Activated CD4-positive, alpha-beta T cell treated with anti-CD3 and anti-CD28 coated beads for 36 hours (primary cell): Measurements from ENCODE around the gene DGKG. TPM values are rescaled to one million over a fixed set of nuclear protein-coding genes. Genes with fewer than 3 reads are reported as not detected.

ENCODE experiments used
- ATAC-seq: fragments of 200-7000 bp; cut with Tn5 transposase; one replicate; pipeline ENCODE4 v1.10.0; 2021; ENCODE audit warnings: mild to moderate bottlenecking, moderate library complexity
- CTCF ChIA-PET: fragments of 350-600 bp; sonication (Branson Sonifier 250); formaldehyde crosslinking; loops from one replicate; lab custom pipeline; 2021; ENCODE audit warnings: antibody characterized with exemption; lab: Charles Lee
- POLR2A ChIA-PET: fragments of 350-600 bp; sonication (Branson Sonifier 250); formaldehyde crosslinking; loops from one replicate; lab custom pipeline; 2021; ENCODE audit warnings: antibody characterized with exemption, inconsistent platforms; lab: Charles Lee
- DNase-seq: peaks from one replicate; pipeline ENCODE4 v3.0.0-alpha.2; 2020
- H3K27ac Mint-ChIP-seq: one replicate; pipeline ENCODE4 v1.8.0; 2021; ENCODE audit warnings: mixed read lengths
- H3K27me3 Mint-ChIP-seq: one replicate; pipeline ENCODE4 v1.8.0; 2021; ENCODE audit warnings: mixed read lengths
- H3K36me3 Mint-ChIP-seq: one replicate; pipeline ENCODE4 v1.8.0; 2021; ENCODE audit warnings: low read depth, mixed read lengths
- H3K4me1 Mint-ChIP-seq: one replicate; pipeline ENCODE4 v1.8.0; 2021; ENCODE audit warnings: mixed read lengths
- H3K4me3 Mint-ChIP-seq: one replicate; pipeline ENCODE4 v1.8.0; 2021; ENCODE audit warnings: mild to moderate bottlenecking, moderate library complexity, mixed read lengths
- H3K9me3 Mint-ChIP-seq: one replicate; pipeline ENCODE4 v1.8.0; 2021; ENCODE audit warnings: low read depth, mixed read lengths
- intact Hi-C, 2 experiments: fragments of 100-400 bp; cut with DNase I in 1 of 2; cut with micrococcal nuclease in 1 of 2; formaldehyde crosslinking; loops; one replicate each; pipeline versions ENCODE4 v1.14.2 to v1.15.1; 2022 to 2024; cut with DNase I, micrococcal nuclease
- total RNA-seq, 2 experiments: library from RNA; stranded (reverse); gene quantifications; one replicate each; pipeline ENCODE4 v1.2.3, GENCODE V29; 2021

Gene DGKG
- total RNA-seq, 2 experiments from 2014 or later, result 0.71 to 1.3 TPM

GRCh38 chr3:186254676-186255650, 107.1 kb downstream of the DGKG start:
- Mint-ChIP-seq H3K36me3 (peaks cover under 1% of the 10 kb centered on the region), H3K27me3 (peaks cover 6% of the 10 kb centered on the region), H3K27ac (peak overlapping the region; percentile 71), H3K4me1 (peaks cover 33% of the 10 kb centered on the region), H3K4me3 (peak overlapping the region; percentile 2), H3K9me3 (peaks cover under 1% of the 10 kb centered on the region)
- CTCF ChIA-PET, result interaction anchor here (0.6 to 4.4 kb wide), 9 partner anchors 13 to 362 kb away, joined by 3 to 29 read pairs (median 4); no protein-coding TSS in a partner anchor
- DNase-seq (peak; percentile 73), ATAC-seq (peak; percentile 77)
- POLR2A ChIA-PET, result interaction anchor here (0.6 kb wide), 1 partner anchor 284 kb away, joined by 3 read pairs; no protein-coding TSS in a partner anchor
- intact Hi-C loops, result loop anchor here in 1 of 2 experiments (5.0 to 10.0 kb wide), 2 partner anchors 278 to 570 kb away; no protein-coding TSS in a partner anchor

DNA sequence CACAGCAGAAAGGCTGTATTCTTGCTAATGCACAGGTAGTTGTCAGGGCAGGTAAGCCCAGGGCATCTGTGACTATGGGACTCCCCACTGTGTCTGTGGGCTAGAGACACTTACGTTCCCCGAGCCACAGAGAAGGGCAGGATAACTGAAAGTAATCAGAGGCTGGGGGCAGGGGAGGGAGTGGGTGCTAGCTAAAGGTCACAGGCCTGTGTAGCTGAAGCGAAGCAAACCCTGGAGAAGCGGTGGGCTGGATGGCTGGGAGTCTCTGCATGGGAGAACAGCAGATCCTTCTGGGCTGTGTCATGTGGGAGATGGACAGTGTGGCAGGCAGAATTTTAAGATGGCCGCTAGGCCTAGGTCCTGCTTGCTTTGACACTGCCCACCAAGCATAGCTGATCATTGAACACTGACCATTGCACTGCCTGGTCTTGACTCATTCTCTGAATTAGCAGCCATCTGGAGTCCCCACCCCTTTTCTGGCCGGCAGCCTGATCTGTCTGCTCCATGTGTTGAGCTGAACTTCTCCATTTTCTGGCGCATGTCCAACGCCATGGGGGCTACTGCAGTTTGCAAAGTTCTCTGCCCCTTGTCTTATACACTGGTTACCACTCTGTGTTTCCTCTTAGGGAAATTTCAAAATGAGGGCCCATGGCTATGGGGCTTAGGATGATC, 110.0 kb downstream of the DGKG start:
- no peaks in the 10 kb centered on the region for H3K36me3 Mint-ChIP-seq
- DNase-seq, result no peak
- ChIA-PET POLR2A (no interaction called here), CTCF (interaction anchor here (0.7 to 1.9 kb wide), 3 partner anchors 288 to 365 kb away, joined by 3 to 5 read pairs (median 4); no protein-coding TSS in a partner anchor)
- no peak overlapping the region for H3K4me3 Mint-ChIP-seq
- peaks cover 33% of the 10 kb centered on the region for H3K4me1 Mint-ChIP-seq
- intact Hi-C loops, result loop anchor here in 1 of 2 experiments (10.0 kb wide), 1 partner anchor 573 kb away; no protein-coding TSS in a partner anchor
- H3K9me3 Mint-ChIP-seq, result no peaks in the 10 kb centered on the region
- no peak for ATAC-seq
- peaks cover 15% of the 10 kb centered on the region for H3K27me3 Mint-ChIP-seq
- no peak overlapping the region for H3K27ac Mint-ChIP-seq

DNA sequence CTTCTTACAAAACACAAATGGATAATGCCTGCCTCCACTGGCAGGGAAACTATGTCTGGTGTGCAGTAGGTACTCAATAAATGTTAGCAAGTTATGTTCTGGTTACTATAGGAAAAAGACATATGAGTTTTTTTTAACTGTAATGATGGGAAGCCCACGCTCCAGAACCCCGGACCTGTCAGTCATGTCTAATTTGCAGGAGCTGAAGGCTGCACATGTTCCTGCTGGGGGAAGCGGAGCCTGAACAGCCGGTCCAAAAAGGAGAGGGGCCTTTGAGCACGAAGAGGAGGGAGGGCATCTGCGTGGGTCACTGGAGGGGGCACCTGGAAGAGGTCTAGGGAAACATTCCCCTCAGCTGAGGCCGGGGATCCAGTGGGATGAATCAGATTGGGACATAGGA, 113.2 kb downstream of the DGKG start:
- H3K36me3 Mint-ChIP-seq, result no peaks in the 10 kb centered on the region
- ChIA-PET CTCF (interaction anchor here (0.6 kb wide), 1 partner anchor 276 kb away, joined by 3 read pairs; no protein-coding TSS in a partner anchor), POLR2A (no interaction called here)
- DNase-seq, result no peak
- intact Hi-C loops, result loop anchor here in 1 of 2 experiments (10.0 kb wide), 1 partner anchor 366 kb away; the partner anchor contains the start of gene AHSG
- H3K27me3 Mint-ChIP-seq, result peaks cover 19% of the 10 kb centered on the region
- H3K27ac Mint-ChIP-seq, result no peak overlapping the region
- peaks cover 13% of the 10 kb centered on the region for H3K4me1 Mint-ChIP-seq
- H3K9me3 Mint-ChIP-seq, result no peaks in the 10 kb centered on the region
- no peak overlapping the region for H3K4me3 Mint-ChIP-seq
- peak; percentile 23 for ATAC-seq

GRCh38 chr3:186247821-186248814, 113.9 kb downstream of the DGKG start:
- DNase-seq (no peak), ATAC-seq (peak; percentile 47)
- Mint-ChIP-seq H3K27ac (peak overlapping the region; percentile 42), H3K27me3 (peaks cover 23% of the 10 kb centered on the region), H3K9me3 (no peaks in the 10 kb centered on the region), H3K4me3 (no peak overlapping the region), H3K4me1 (peaks cover 11% of the 10 kb centered on the region), H3K36me3 (no peaks in the 10 kb centered on the region)
- ChIA-PET CTCF (interaction anchor here (0.6 kb wide), 1 partner anchor 277 kb away, joined by 3 read pairs; no protein-coding TSS in a partner anchor), POLR2A (no interaction called here)
- intact Hi-C loops, result loop anchor here in 1 of 2 experiments (10.0 kb wide), 1 partner anchor 367 kb away; the partner anchor contains the start of gene AHSG

- ATAC-seq, result no peak
- DNase-seq, result no peak
- intact Hi-C loops, result loop anchor here in 1 of 2 experiments (10.0 kb wide), 1 partner anchor 368 kb away; the partner anchor contains the start of gene AHSG
- CTCF ChIA-PET, result interaction anchor here (1.0 to 1.2 kb wide), 2 partner anchors 264 to 293 kb away, joined by 4 to 5 read pairs; no protein-coding TSS in a partner anchor
- Mint-ChIP-seq H3K9me3 (no peaks in the 10 kb centered on the region), H3K36me3 (no peaks in the 10 kb centered on the region), H3K4me1 (peaks cover 18% of the 10 kb centered on the region), H3K4me3 (no peak overlapping the region), H3K27ac (no peak overlapping the region), H3K27me3 (peaks cover 24% of the 10 kb centered on the region)
- POLR2A ChIA-PET, result no interaction called here
Observed at GRCh38 chr3:186246941-186247340, 115.1 kb downstream of the DGKG start.

DNA sequence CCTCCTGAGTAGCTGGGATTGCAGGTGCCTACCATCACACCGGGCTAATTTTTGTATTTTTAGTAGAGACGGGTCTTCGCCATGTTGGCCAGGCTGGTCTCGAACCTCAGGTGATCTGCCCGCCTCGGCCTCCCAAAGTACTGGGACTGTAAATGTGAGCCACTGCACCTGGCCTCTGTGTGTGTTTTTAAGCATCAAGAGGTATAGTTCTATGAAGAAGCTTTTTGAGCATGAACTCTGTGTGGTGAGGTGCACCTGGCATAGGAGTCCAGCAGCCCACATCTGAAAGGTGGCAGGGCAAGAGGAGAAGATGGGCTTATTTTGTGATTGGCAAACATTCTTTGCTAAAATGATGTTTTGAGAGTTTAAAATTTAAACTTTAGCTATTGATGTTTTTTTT, 118.0 kb downstream of the DGKG start:
- H3K27me3 Mint-ChIP-seq, result peaks cover 16% of the 10 kb centered on the region
- intact Hi-C loops, result loop anchor here in 1 of 2 experiments (5.0 to 10.0 kb wide), 2 partner anchors 152 to 371 kb away; partner anchors contain the start of gene AHSG
- peaks cover 20% of the 10 kb centered on the region for H3K4me1 Mint-ChIP-seq
- DNase-seq (no peak), ATAC-seq (no peak)
- H3K27ac Mint-ChIP-seq, result no peak overlapping the region
- ChIA-PET POLR2A (no interaction called here), CTCF (interaction anchor here (0.7 to 1.9 kb wide), 6 partner anchors 16 to 373 kb away, joined by 4 to 8 read pairs (median 6); no protein-coding TSS in a partner anchor)
- H3K36me3 Mint-ChIP-seq, result no peaks in the 10 kb centered on the region
- no peak overlapping the region for H3K4me3 Mint-ChIP-seq
- no peaks in the 10 kb centered on the region for H3K9me3 Mint-ChIP-seq

- ChIA-PET CTCF (interaction anchor here (0.6 to 2.0 kb wide), 14 partner anchors 13 to 307 kb away, joined by 3 to 14 read pairs (median 4); no protein-coding TSS in a partner anchor), POLR2A (interaction anchor here (0.6 to 0.8 kb wide), 2 partner anchors 12 to 329 kb away, joined by 3 read pairs; no protein-coding TSS in a partner anchor)
- intact Hi-C loops, result loop anchor here (1.0 to 10.0 kb wide), 9 partner anchors 17 to 373 kb away; partner anchors contain the start of genes AHSG (in 1 of the 2) and ETV5 (in 1 of the 2)
- Mint-ChIP-seq H3K36me3 (no peaks in the 10 kb centered on the region), H3K4me3 (peak overlapping the region; percentile 30), H3K27ac (no peak overlapping the region), H3K27me3 (peaks cover 9% of the 10 kb centered on the region), H3K4me1 (peaks cover 9% of the 10 kb centered on the region), H3K9me3 (no peaks in the 10 kb centered on the region)
- ATAC-seq, result peak; percentile 97
- peak; percentile 84 for DNase-seq
Observed at GRCh38 chr3:186241910-186242821, 119.9 kb downstream of the DGKG start.

GRCh38 chr3:186239321-186239720, 122.7 kb downstream of the DGKG start:
- intact Hi-C loops, result loop anchor here in 1 of 2 experiments (5.0 kb wide), 1 partner anchor 132 kb away; the partner anchor contains the start of gene ETV5
- DNase-seq (no peak), ATAC-seq (no peak)
- Mint-ChIP-seq H3K9me3 (no peaks in the 10 kb centered on the region), H3K36me3 (no peaks in the 10 kb centered on the region), H3K27me3 (peaks cover 7% of the 10 kb centered on the region), H3K4me3 (no peak overlapping the region), H3K4me1 (peaks cover 26% of the 10 kb centered on the region), H3K27ac (no peak overlapping the region)
- ChIA-PET POLR2A (no interaction called here), CTCF (no interaction called here)

DNA sequence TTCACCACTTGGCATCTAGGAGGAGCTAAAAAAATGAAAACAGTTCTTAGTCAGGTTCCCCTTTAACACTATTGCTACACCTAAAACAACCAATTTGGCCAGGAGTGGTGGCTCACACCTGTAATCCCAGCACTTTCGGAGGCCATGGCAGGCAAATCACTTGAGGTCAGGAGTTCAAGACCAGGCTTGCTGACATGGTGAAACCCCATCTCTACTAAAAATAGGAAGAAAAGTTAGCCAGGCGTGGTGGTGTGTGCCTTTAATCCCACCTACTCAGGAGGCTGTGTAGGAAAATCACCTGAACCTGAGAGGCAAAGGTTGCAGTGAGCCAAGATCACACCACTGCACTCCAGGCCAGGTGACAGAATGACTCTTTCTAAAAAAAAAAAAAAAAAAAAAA, 124.1 kb downstream of the DGKG start:
- ChIA-PET CTCF (interaction anchor here (0.5 kb wide), 1 partner anchor 39 kb away, joined by 3 read pairs; no protein-coding TSS in a partner anchor), POLR2A (no interaction called here)
- no peaks in the 10 kb centered on the region for H3K9me3 Mint-ChIP-seq
- no peak for ATAC-seq
- no peak overlapping the region for H3K27ac Mint-ChIP-seq
- intact Hi-C loops, result loop anchor here in 1 of 2 experiments (5.0 kb wide), 1 partner anchor 131 kb away; the partner anchor contains the start of gene ETV5
- H3K4me1 Mint-ChIP-seq, result peaks cover 26% of the 10 kb centered on the region
- H3K27me3 Mint-ChIP-seq, result peaks cover 5% of the 10 kb centered on the region
- H3K36me3 Mint-ChIP-seq, result no peaks in the 10 kb centered on the region
- H3K4me3 Mint-ChIP-seq, result no peak overlapping the region
- DNase-seq, result no peak
